GM04504 (cell line): Measurements from ENCODE around the gene C2CD3.

Experiments
- DNase-seq: peaks from one replicate; pipeline ENCODE4 v3.0.0-alpha.2; 2012; ENCODE audit warnings: low read depth

The C2CD3 gene

DNA sequence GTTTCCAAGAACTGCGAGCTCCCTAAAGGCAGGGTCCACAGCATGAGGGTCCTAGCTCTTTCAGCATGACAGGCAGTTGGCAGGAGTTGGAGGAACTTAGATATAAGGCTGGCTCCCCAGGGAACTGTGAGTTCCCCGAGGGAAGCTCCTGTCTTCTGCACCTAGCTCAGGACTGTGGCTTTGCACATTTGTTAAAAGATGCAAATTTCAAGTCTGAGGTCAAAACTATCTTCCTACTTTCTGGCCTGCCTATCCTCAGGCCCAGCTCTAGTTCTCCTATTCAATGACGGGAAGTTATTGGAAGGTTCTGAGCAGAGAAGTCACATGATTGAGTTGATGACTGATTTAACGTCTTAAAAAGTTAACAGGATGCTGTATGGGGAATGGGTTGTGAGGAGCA is 150.3 kb downstream of the C2CD3 start:
- DNase-seq = no peak

DNA sequence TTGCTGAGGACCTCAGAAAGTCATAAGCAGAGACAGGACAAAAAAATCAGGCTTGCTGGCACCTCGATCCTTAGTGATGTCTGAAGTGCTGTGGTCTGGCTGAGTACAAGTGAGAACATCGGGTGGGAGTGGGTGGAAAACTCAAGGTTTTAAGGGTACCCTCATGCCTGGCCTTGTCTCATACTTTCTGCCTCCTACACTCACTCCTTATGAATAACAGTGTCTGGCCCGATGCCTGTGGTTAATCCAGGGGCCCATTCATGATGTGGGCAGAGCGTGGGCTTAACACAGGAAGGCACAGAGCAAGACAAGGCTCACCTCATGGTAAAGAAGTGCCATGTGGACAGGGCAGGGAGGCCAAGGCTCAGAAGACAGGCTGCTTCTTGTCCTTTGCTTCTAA is 150.9 kb downstream of the C2CD3 start:
- DNase-seq = no peak

DNA sequence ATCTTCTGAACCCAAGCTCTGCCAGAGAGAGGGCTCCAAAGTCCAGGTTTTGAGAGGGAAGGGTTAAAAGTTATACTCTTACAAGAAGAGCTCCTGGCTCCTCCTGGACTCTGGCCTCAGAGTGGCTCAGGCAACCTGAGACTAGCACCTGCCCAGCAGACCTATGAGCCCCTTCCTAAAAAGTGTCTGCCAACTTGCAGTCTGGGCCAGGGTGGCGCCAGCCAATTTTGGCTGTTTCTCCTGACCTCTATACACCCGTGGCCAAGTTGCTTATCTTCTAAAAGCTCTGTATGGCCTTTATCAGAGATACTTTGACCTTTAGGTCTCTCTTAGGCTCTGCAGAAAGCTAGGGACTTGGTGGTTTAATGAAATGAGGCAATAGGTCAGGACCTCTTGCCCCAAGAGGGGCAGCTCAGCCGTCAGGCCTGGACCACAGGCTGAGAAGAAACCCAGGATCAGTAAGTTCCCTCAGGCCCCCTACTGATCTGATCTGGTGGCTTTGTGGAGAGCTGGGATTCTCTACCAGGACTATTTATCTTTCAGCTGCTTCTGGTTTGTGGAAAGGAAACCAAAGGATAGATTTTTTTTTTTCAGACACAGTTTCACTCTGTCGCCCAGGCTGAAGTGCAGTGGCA is 151.6 kb downstream of the C2CD3 start:
- DNase-seq = no peak

DNA sequence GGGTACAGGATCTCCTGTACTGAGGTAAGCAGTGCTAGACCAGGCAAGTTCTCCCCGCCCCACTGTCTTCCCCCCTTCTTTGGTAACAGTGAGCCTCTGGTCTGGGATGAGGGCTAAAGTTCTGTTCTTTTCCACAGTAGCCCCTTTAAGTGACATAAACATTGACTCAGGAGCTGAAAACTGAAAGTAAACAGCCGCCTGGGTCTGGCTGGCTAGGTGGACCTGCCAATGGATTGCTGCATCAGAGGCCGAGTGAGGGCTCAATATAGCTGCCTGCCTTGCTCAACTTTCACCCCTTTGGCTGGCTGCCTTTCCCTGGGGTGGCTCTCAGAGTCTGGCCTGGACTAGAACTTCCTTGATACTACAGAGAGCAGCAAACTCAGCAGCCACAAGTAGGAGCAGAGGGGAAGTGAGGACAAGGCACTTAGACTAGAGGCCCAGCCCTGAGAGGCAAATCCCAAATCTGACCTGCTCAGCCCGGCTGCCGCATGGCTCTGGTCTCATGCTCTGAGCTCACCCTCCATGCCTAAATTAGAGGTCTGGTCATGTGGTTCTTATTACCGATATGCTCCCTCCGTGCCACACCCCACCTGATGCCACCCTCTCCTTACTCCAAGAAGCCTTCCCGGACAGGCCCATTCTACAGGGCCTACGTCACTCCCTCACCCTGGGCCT is 152.3 kb downstream of the C2CD3 start:
- peak; percentile 72 for DNase-seq

DNA sequence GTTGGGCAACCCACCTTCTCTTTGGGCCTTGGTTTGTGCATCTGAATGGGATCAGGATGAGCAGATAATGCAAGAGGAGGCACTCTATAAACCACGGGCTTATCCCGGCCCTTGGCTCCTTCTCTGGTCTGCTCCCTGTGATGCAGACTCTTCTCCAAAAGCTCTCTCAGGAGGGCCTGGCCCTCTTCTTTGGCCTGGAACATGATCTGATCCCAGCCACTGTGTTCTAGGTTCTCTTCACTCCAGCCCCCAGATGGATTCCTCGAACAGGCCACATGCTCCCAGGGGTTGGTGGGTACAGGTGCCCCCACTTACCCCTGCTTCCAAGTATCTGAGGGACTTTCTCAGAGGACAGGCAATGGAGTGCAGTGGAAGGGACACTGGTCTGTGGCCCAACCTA is 153.2 kb downstream of the C2CD3 start:
- no peak for DNase-seq

DNA sequence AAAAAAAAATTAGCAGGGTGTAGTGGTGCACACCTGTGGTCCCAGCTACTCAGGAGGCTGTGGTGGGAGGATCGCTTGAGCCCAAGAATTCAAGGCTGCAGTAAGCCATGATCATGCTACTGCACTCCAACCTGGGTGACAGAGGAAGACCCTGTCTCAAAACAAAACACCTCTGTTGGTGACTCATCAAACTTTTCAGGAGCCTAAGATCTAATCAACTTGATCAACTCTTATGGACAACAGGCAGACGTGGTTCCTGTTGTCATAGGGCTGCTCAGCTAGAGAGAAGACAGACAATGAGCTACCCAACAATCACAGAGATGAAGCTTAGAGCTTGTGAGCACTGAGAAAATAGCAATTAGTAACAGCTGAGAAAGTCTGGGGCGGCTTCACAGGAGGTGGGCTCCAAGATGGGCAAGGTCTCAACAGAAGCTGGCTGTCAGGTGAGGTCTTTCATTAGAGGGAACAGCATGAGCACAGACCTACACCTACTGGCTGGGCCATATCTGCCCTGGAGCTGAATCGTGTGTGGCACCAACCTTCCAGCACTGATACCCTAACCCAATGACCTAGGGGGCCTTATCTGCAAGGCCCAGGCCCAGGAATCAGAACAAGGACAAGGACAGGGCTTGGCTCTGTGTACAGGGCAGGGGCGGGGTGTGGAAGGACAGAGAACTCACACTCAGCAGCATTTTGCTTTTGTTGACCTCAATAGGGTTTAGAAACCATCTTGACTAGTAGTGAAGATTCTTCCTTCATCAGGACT is 154.7 kb downstream of the C2CD3 start:
- no peak for DNase-seq

DNA sequence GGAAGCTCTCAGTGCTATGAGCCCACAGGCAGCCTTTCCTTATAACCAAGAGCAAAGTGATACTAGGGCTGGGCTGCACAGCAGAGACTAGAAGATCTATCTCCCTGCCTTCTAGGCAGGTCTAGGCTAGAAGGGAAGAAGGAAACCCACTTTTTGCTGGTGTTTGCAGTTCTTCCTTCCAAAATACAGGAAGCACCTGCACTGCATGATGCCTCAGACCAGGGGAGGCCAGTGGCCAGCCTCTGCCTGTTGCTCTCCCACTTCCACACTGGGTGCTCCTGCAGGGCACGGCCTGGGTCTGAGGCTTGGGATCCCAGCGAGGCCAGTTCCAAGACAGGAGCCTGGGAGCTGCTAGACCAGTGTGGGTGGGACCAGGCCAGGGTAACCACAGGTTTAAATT is 155.9 kb downstream of the C2CD3 start:
- no peak for DNase-seq

DNA sequence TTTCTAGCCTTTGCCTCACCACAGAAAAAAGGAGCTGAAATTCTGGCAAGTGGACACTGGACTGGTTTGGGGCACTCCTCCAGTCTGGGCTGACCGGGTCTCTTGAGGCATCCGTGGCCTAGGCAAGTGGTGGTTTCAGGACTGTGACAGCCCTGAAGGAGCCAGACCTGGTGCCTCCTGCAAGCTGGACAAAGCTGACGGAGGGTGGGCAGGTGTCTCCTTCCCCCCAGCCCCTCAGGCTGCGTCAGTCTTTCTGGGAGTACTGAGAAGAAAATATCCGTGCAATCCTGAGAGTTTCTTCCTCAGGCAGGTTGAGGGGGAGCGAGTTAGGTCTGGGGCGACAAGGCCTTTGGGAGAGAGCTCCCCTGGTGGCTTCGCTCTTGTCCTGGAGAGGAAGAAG is 157.7 kb downstream of the C2CD3 start:
- no peak for DNase-seq

DNA sequence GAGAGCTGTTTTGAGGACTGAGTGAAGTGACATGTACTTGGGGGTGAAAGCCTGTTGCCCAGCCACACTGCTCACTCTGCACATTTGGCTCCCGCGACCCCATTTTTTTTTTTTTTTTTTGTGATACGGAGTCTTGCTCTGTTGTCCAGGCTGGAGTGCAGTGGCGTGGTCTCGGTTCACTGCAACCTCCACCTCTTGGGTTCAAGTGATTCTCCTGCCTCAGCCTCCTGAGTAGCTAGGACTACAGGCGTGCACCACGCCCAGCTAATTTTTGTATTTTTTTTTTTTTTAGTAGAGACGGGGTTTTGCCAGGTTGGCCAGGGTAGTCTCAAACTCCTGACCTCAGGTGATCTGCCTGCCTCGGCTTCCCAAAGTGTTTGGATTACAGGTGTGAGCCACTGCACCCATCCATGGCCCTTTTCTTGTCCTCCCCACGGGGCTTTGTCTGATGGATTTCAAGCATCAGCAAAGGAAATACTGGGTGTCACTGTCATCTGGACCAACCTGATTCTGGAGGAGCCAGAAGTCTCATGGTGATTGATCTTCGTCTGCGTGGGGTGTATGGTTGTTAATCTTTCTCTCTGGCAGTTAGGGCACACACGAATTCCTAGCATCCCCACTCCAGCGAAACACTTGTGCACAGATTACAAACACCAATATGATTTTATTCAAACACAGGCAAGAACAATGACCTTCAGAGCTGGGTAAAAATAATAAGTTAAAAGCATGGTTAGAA is 158.6 kb downstream of the C2CD3 start:
- no peak for DNase-seq

DNA sequence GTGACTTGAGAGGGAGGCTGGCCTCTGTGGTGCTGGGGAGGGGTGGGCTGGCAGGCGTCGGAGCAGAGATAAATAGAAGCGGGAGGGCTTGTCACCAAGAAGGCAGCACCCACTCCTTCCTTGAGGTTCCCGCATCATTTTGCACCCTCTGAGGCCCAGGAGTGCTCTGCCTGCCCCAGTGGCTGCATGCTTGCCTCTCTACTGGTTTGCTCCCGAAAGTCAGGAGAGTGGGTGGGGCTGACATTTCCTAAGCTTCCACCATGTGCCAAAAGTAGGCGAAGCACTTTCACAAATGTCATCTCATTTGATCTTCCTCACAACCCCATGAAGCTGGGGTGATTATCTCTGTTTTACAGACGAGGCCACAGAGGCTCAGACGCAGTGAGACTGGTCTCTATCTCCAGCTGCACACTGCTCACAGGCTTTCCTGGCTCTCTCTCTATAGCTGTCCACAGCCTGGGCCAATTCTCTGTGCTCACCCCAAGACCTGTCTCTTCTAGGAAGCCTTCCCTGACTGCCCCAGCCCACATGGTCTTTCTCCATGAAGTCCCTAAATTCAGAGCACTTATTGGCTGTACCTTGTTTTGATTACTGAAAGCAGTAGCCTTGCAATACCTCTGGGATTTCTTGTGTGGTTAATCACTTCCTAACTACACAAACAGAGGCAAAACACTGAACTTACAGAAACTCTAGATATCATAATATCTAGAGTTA is 159.3 kb downstream of the C2CD3 start:
- no peak for DNase-seq

DNA sequence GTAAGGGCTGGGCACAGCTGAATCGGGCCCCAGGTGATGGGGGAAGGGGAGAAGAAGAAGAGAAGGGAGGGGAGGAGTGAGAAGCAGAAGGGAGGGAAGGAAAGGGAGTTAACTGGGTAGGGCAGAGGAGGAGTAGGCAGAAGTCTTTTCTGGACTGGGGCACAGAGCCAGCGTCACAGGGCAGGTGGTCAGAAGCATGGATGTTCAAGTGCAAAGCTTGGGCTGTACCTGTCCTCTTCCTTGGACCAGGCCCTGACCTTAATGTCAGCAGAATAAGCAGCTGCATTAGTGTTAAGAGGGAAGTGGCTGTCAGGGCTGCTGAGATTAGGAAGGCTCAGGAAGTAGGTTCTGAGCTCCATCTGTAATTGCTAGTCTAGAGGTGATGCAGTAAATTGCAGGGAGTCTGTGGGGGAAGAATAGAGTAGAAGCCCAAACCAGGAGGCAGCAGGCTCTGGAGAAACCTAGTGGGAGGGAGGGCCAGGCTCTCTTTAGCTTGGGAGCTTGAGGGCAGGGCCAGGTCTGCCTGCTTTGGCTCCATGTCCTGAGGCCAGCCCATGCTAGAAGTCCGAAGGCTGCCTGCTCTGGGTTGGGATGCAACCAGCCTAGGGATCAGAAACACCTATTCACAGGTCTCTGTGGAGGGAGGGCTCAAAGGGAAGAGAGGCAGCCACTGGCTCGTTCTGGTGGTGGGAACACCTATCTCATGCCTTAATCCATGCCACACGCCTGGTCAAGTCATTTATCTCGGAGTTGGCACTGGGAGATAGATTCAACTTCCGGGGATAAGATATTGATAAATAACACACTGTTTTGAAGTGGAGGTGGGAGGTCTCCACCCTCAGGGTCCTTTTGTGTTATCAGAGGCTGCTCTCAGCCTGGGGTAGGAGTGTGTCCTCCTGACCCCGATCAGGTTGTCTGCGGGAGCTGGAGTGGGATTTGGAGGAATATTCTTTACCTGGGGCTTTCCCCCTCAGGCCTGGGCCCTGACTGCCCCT is 160.2 kb downstream of the C2CD3 start:
- no peak for DNase-seq

DNA sequence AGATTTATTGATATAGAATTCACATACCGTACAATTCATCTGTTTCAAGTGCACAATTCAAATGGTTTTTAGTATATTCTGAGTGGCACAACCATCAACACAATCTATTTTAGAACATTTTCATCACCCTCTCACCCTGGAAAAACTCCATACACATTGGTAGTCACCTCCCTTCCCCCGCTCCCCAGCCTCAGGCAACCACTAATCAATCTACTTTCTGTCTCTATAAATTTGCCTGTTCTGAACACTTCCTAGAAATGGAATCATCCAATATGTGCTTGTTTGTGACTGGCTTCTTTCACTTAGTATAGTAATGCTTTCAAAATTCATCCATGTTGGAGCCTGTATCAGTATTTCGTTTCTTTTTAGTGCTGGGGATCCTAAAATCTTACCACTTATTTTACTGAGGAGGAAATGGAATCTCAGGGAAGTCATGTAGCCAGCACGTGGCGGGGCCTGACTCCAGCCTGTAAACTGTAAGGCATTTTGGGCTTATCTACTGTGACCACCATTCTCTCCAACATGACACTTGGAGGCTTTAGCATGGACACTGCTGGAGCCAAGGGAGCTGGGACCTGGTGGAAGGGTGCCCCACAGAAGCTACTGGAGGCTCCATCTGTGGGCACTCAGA is 161.0 kb downstream of the C2CD3 start:
- DNase-seq = no peak

DNA sequence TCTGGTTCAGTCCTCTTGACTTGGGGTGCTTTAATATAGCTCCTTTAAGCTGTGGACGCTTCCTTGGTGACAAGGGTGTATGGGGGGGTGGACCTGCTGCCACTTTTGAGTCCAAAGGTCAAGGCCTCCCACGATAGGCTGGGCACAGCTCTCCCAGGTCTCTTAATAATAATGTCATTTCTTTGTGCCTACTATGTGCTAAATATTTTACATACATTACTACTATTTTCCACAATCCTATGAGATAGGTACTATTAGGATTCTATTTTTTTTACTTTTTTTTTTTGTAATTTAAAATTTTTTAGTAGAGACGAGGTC is 161.6 kb downstream of the C2CD3 start:
- DNase-seq = no peak

DNA sequence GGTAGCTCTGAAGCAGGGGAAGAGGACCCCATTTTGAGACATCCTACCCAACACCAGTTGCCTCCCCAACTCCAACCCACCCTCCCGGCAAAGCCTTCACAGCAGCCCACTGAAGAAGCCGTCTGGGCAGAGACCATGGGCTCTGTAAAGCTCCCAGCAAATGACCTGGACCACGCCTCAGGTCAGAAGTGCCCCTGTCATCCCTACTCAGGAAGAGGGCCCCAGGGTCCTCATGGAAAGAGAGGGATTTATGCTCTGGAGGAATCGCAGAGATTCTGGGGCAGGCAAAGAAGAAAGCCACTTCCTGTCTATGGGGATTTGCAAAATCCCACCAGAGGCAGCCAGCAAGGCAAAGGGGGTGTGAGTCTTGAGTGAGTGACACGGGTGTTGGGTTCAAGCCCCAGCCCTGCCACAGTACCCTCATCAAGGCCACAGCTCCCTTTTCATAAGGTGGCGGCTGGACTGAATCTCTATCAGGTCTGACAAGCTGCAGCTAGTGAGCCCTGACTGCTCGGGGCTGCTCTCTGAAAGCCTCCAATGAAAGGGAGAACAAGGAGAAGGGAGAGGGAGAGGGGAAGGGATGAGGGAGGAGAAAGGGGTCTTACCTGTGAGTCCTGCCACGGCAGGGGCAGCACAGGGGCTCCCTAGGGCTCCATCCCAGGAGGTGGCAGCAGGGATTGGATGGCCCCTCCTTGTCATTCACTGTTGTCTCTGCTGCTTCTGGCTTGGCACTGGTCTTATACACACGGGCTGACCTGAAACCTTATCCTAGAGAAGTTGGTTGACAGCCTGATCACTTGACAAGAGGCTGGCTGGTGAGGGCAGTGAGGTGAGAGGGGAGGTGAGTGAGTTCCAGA is 162.2 kb downstream of the C2CD3 start, which contains the start of gene UCP3:
TSS of gene UCP3 (minus strand) at position 713 of the 857 bp plus-strand sequence. CDS start 2,043 bp downstream, outside the sequence.
- DNase-seq = no peak

DNA sequence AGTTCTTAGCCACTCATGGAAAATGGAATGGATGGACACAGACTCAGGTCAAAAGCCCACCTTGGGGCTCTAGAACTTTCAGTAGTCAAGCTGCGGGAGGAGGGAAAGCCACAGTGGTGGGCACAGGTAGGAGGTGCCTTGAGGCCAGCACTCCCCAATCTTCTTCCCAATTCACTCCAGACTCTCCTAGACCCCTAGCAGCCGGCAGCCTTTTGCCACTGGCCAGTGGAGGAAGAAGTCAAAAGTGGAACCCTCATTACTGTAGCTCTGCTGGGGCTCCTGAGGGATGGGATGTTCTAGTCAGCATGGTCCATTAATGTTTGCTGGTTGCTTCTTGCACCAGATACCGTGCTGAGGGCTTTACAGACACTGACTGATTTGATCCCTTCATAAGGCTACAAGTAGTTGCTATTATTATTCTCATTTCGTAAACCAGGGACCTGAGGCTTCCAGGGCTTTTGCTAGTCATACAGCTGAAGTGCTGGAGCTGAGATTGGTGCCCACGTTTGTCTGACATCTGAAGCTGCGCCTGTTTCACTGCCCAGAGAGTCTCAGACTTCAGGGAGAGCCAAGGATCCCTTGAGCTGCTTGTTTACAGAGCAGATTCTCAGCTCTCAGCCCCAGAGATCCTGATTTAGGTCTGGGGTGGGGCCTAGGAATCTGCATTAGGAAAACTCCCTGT is 163.0 kb downstream of the C2CD3 start:
- no peak for DNase-seq

DNA sequence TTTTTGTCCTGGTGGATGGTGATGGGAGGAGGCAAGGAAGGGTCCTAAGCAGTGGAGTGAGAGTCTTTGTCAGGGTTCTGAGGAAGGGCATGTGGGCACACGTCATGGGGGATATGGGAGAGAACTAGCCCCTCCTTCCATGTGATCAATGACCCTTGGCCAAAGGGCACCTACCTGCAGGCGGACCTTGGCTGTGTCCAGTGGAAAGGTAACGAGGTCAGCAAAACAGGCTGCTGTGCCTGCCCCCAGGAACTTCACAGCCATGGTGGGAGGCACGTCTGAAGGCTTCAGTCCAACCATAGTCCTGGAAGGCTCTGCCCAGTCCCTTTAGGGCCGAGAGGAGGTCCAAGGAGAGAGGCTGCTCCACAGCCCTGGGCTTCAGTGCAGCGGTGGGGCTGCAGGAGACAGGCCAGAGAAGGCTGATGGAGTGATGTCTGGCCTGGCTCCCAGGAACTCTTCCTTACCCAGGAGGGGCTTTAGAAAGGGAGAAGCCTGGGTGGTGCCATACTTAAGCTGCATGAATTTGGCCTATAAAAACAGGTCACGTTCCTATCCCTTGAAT is 164.0 kb downstream of the C2CD3 start:
- DNase-seq = no peak

DNA sequence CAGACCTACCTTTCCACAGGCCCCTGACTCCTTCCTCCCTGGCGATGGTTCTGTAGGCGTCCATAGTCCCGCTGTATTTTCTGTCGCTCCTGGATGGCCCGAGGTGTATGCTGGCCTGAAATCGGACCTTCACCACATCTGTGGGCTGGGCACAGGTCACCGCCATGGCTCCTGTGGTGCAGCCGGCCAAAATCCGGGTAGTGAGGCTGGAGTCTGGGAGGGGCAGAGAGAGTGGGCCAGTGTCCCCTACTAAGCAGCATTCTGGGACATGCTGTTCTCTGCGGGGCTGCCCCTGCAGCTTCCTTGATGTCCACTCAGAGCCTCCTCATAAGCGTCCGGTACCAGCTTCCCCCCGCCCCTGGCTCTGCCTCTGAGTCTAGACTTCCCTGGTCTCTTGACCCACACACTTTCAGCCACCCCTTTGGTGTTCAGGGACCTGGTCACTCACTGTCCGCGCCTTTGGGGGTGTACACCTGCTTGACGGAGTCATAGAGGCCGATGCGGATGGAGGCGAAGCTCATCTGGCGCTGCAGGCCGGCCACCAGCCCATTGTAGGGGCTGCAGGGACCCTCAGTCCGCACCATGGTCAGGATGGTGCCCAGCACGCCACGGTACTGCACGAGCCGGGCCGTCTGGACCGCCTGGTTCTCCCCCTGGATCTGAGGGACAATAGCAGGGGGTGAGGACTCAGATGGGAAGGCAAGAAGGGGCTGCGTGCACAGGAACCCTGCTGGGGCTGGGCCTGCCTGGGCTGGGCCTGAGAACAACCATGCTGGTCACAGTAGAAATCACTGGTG is 164.9 kb downstream of the C2CD3 start:
- no peak for DNase-seq
